ENCODE data around the gene DNASE1L2.
A peak's percentile ranks its signal among the peaks of the same experiment; 100 is the strongest.
"Not testable (repeated sequence)": the region's sequence is repeated elsewhere in the genome, so short reads cannot be mapped to it uniquely, and the experiment has no call there.

The DNASE1L2 gene

GRCh38 chr16:2260250-2260649 is 24.0 kb downstream of the DNASE1L2 start:
- Histone ChIP-seq H3K79me2 (ENCODE audit: insufficient read depth, low read length) (peaks cover 60% of the 10 kb centered on the region), H4K20me1 (ENCODE audit: insufficient read depth, low read length, poor library complexity, severe bottlenecking) (peaks cover 10% of the 10 kb centered on the region)

GRCh38 chr16:2263026-2263425 is 26.8 kb downstream of the DNASE1L2 start:
- H3K4me3 ChIP-seq (ENCODE audit: low read length, poor library complexity, severe bottlenecking); H3F3A ChIP-seq (ENCODE audit: low read depth); H3K9ac ChIP-seq (ENCODE audit: low read depth, low read length, poor library complexity, severe bottlenecking); H3K9me3 ChIP-seq (ENCODE audit: insufficient read depth, low read depth, low read length); H3K4me2 ChIP-seq (ENCODE audit: low read depth, low read length, poor library complexity, severe bottlenecking); H3K27me3 ChIP-seq (ENCODE audit: insufficient read depth, low read length, poor library complexity, severe bottlenecking); H3K4me1 ChIP-seq (ENCODE audit: insufficient read depth, low read length, poor library complexity, severe bottlenecking); H3K9me2 ChIP-seq (replicated peaks; ENCODE audit: low read depth, low read length); H2AFZ ChIP-seq (ENCODE audit: low read length): not testable (repeated sequence)
- Histone ChIP-seq H3K79me2 (ENCODE audit: insufficient read depth, low read length) (peaks cover 80% of the 10 kb centered on the region), H4K20me1 (ENCODE audit: insufficient read depth, low read length, poor library complexity, severe bottlenecking) (peaks cover 18% of the 10 kb centered on the region), H3K36me3 (ENCODE audit: insufficient read depth, low read length) (peaks cover 37% of the 10 kb centered on the region; the same call in 1 of the 2 replicates)

More at GRCh38 chr16:2260250-2260649, 24.0 kb downstream of the DNASE1L2 start:
- Histone ChIP-seq H3K27me3 (ENCODE audit: insufficient read depth, low read length, poor library complexity, severe bottlenecking) (no peaks in the 10 kb centered on the region), H3K36me3 (ENCODE audit: insufficient read depth, low read length) (peaks cover 65% of the 10 kb centered on the region; the same call in 1 of the 2 replicates), H3K4me3 (ENCODE audit: low read length, poor library complexity, severe bottlenecking) (no peak overlapping the region), H3K9me3 (ENCODE audit: insufficient read depth, low read depth, low read length) (no peaks in the 10 kb centered on the region), H3K4me2 (ENCODE audit: low read depth, low read length, poor library complexity, severe bottlenecking) (no peak overlapping the region), H3K9me2 (replicated peaks; ENCODE audit: low read depth, low read length) (no peaks in the 10 kb centered on the region), H3K9ac (ENCODE audit: low read depth, low read length, poor library complexity, severe bottlenecking) (no peak overlapping the region), H3K4me1 (ENCODE audit: insufficient read depth, low read length, poor library complexity, severe bottlenecking) (no peaks in the 10 kb centered on the region), H3F3A (ENCODE audit: low read depth) (no peaks in the 10 kb centered on the region), H2AFZ (ENCODE audit: low read length) (no peak overlapping the region)
- TF ChIP-seq EZH2phosphoT487 (IDR thresholded peaks at IDR 0.05; ENCODE audit: borderline replicate concordance) (no peak), CTCF (conservative IDR thresholded peaks at IDR 0.05; ENCODE audit: low read length) (no peak)

- not testable (repeated sequence) for H3K9me2 ChIP-seq (replicated peaks; ENCODE audit: low read depth, low read length); H3K9me3 ChIP-seq (ENCODE audit: insufficient read depth, low read depth, low read length); H3K27me3 ChIP-seq (ENCODE audit: insufficient read depth, low read length, poor library complexity, severe bottlenecking); H3K4me1 ChIP-seq (ENCODE audit: insufficient read depth, low read length, poor library complexity, severe bottlenecking); H3F3A ChIP-seq (ENCODE audit: low read depth); H2AFZ ChIP-seq (ENCODE audit: low read length)
- Histone ChIP-seq H3K9ac (ENCODE audit: low read depth, low read length, poor library complexity, severe bottlenecking) (peak overlapping the region; percentile 79), H3K36me3 (ENCODE audit: insufficient read depth, low read length) (peaks cover 17% of the 10 kb centered on the region; the same call in 1 of the 2 replicates), H3K4me3 (ENCODE audit: low read length, poor library complexity, severe bottlenecking) (peak overlapping the region; percentile 82), H3K4me2 (ENCODE audit: low read depth, low read length, poor library complexity, severe bottlenecking) (peak overlapping the region; percentile 76), H4K20me1 (ENCODE audit: insufficient read depth, low read length, poor library complexity, severe bottlenecking) (peaks cover 21% of the 10 kb centered on the region), H3K79me2 (ENCODE audit: insufficient read depth, low read length) (peaks cover 69% of the 10 kb centered on the region)
These were observed 30.6 kb downstream of the DNASE1L2 start for GRCh38 chr16:2266887-2267286.

GRCh38 chr16:2267505-2267912 is 31.3 kb downstream of the DNASE1L2 start:
- H3K4me1 ChIP-seq (ENCODE audit: insufficient read depth, low read length, poor library complexity, severe bottlenecking); H3F3A ChIP-seq (ENCODE audit: low read depth); H3K9me3 ChIP-seq (ENCODE audit: insufficient read depth, low read depth, low read length); H3K9me2 ChIP-seq (replicated peaks; ENCODE audit: low read depth, low read length); H3K27me3 ChIP-seq (ENCODE audit: insufficient read depth, low read length, poor library complexity, severe bottlenecking): not testable (repeated sequence)
- peak overlapping the region; percentile 82 for H3K4me3 ChIP-seq (ENCODE audit: low read length, poor library complexity, severe bottlenecking)
- H3K9ac ChIP-seq (ENCODE audit: low read depth, low read length, poor library complexity, severe bottlenecking) = peak overlapping the region; percentile 79
- peaks cover 21% of the 10 kb centered on the region for H4K20me1 ChIP-seq (ENCODE audit: insufficient read depth, low read length, poor library complexity, severe bottlenecking)
- peak overlapping the region; percentile 76 for H3K4me2 ChIP-seq (ENCODE audit: low read depth, low read length, poor library complexity, severe bottlenecking)
- peaks cover 63% of the 10 kb centered on the region for H3K79me2 ChIP-seq (ENCODE audit: insufficient read depth, low read length)
- H3K36me3 ChIP-seq (ENCODE audit: insufficient read depth, low read length) = peaks cover 11% of the 10 kb centered on the region; the same call in 1 of the 2 replicates
- peak overlapping the region; percentile 84; the same call in 1 of the 2 replicates for H2AFZ ChIP-seq (ENCODE audit: low read length)
